ENCODE results near the gene MAP4K4.

MAP4K4 gene

DNA sequence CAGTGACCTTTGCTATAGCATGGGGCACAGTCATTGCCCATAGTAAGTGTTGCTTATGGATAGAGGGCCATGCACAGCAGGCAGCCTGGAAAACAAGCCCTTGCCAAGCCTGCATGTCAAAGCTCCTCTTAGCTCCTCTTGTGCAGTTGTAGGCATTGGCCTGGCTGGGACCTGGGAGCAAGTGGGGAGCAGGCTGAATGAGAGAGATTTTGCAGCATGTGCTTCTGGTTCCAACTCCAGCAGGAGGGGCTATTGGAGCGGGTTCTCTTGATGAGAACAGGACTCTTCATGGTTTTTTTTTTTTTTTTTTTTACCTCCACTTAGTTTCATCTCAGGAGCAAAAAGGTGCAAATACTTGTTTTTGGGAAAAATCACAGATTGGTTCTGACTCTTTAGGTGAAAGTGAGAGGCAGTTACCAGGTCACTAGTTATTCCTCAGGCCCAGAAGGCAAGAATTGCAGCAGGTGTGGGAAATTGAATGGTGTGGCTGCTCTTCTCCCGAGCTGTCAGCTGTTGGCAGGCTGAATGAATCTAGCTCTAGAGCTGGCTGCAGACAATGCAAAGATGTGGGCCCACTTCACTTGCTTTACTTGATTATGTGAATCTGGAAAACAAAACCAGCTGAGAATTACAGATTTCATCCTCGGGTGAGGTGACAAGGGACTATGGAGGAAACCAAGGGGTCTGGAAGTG lies 95.9 kb downstream of the MAP4K4 start:
- Histone ChIP-seq H3K9ac (ENCODE audit: low read depth, low read length) (no peak overlapping the region), H3K4me1 (ENCODE audit: insufficient read depth, low read length) (no peaks in the 10 kb centered on the region; the same call in 1 of the 2 replicates), H3K27ac (ENCODE audit: low read length) (no peak overlapping the region), H3K4me3 (ENCODE audit: low read depth in 1 of 2, low read length in 2 of 2) (no peak overlapping the region), H3K36me3 (ENCODE audit: insufficient read depth, low read length) (peaks cover 24% of the 10 kb centered on the region), H2AFZ (ENCODE audit: low read depth, low read length) (no peak overlapping the region), H3K79me2 (ENCODE audit: insufficient read depth, low read length) (peaks cover 97% of the 10 kb centered on the region), H3K27me3 (ENCODE audit: insufficient read depth, low read length, poor library complexity) (no peaks in the 10 kb centered on the region), H3K9me3 (ENCODE audit: insufficient read depth, low read length, severe bottlenecking) (no peaks in the 10 kb centered on the region), H3K4me2 (ENCODE audit: insufficient read depth, low read length) (no peak overlapping the region), H4K20me1 (ENCODE audit: insufficient read depth, low read length) (peaks cover 62% of the 10 kb centered on the region)
- peak; percentile 33; the same call in 1 of the 3 replicates for ATAC-seq (ENCODE audit: insufficient read depth, low read depth)
- DNase-seq = no peak
- TF ChIP-seq, protein P1, sequence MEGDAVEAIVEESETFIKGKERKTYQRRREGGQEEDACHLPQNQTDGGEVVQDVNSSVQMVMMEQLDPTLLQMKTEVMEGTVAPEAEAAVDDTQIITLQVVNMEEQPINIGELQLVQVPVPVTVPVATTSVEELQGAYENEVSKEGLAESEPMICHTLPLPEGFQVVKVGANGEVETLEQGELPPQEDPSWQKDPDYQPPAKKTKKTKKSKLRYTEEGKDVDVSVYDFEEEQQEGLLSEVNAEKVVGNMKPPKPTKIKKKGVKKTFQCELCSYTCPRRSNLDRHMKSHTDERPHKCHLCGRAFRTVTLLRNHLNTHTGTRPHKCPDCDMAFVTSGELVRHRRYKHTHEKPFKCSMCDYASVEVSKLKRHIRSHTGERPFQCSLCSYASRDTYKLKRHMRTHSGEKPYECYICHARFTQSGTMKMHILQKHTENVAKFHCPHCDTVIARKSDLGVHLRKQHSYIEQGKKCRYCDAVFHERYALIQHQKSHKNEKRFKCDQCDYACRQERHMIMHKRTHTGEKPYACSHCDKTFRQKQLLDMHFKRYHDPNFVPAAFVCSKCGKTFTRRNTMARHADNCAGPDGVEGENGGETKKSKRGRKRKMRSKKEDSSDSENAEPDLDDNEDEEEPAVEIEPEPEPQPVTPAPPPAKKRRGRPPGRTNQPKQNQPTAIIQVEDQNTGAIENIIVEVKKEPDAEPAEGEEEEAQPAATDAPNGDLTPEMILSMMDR (IDR thresholded peaks at IDR 0.05; ENCODE audit: borderline replicate concordance, extremely low read depth, low read length, poor library complexity, severe bottlenecking) = peak; percentile 19
- no peak for TF ChIP-seq EZH2 (IDR thresholded peaks at IDR 0.05; ENCODE audit: borderline replicate concordance, low read depth, low read length, severe bottlenecking)

DNA sequence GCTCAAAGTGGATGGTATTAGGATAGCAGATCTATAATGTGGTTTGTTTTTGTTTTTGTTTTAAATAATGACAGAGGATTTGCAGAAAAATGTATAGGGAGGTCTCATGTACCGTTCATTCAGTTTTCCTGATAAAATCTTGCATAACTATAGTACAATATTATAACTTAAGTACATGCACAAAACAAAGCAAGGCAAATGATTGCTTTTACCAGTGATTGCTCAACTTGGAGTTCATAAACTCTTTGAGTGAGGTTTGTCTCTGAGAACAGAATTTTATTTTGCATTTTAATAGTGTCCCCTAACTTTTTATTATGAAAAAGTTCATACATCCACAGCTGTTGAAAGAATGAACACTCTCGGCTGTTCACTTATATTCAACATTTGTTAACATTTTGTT lies 96.6 kb downstream of the MAP4K4 start:
- no peak overlapping the region for H3K4me3 ChIP-seq (ENCODE audit: low read depth in 1 of 2, low read length in 2 of 2)
- H3K4me1 ChIP-seq (ENCODE audit: insufficient read depth, low read length) = no peaks in the 10 kb centered on the region; the same call in 1 of the 2 replicates
- ATAC-seq (ENCODE audit: insufficient read depth, low read depth) = no peak
- peaks cover 24% of the 10 kb centered on the region for H3K36me3 ChIP-seq (ENCODE audit: insufficient read depth, low read length)
- DNase-seq = no peak
- no peak overlapping the region for H3K4me2 ChIP-seq (ENCODE audit: insufficient read depth, low read length)
- H3K9ac ChIP-seq (ENCODE audit: low read depth, low read length) = no peak overlapping the region
- no peak for TF ChIP-seq EZH2 (IDR thresholded peaks at IDR 0.05; ENCODE audit: borderline replicate concordance, low read depth, low read length, severe bottlenecking)
- TF ChIP-seq, protein P1 (IDR thresholded peaks at IDR 0.05; ENCODE audit: borderline replicate concordance, extremely low read depth, low read length, poor library complexity, severe bottlenecking) = no peak
- no peak overlapping the region for H2AFZ ChIP-seq (ENCODE audit: low read depth, low read length)
- H3K27ac ChIP-seq (ENCODE audit: low read length) = no peak overlapping the region
- H3K79me2 ChIP-seq (ENCODE audit: insufficient read depth, low read length) = peaks cover 97% of the 10 kb centered on the region
- peaks cover 55% of the 10 kb centered on the region for H4K20me1 ChIP-seq (ENCODE audit: insufficient read depth, low read length)
- H3K9me3 ChIP-seq (ENCODE audit: insufficient read depth, low read length, severe bottlenecking) = no peaks in the 10 kb centered on the region
- H3K27me3 ChIP-seq (ENCODE audit: insufficient read depth, low read length, poor library complexity) = no peaks in the 10 kb centered on the region

DNA sequence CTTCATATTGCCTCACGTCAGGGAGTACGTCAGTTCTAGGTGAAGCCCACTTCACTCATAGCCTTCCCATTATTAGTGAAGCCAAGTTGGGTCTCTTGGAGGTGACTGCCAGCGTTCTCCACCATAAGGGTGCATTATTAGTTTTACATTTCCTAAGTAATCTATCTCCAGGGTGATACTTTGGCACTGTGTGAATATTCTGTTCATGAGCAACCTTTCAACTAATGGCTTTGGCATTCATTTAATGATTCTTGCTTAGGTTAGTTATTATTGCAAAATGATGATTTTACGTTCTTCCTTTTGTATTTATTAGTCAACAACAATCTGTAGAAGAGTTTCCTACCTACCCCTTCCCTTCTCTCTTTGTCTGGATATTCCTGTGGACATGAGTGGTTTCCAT lies 97.5 kb downstream of the MAP4K4 start:
- Histone ChIP-seq H3K9me3 (ENCODE audit: insufficient read depth, low read length, severe bottlenecking) (no peaks in the 10 kb centered on the region), H4K20me1 (ENCODE audit: insufficient read depth, low read length) (peaks cover 55% of the 10 kb centered on the region), H3K79me2 (ENCODE audit: insufficient read depth, low read length) (peaks cover 97% of the 10 kb centered on the region), H3K4me2 (ENCODE audit: insufficient read depth, low read length) (no peak overlapping the region), H3K27me3 (ENCODE audit: insufficient read depth, low read length, poor library complexity) (no peaks in the 10 kb centered on the region), H2AFZ (ENCODE audit: low read depth, low read length) (no peak overlapping the region), H3K4me3 (ENCODE audit: low read depth in 1 of 2, low read length in 2 of 2) (no peak overlapping the region), H3K4me1 (ENCODE audit: insufficient read depth, low read length) (no peaks in the 10 kb centered on the region; the same call in 1 of the 2 replicates), H3K27ac (ENCODE audit: low read length) (no peak overlapping the region), H3K9ac (ENCODE audit: low read depth, low read length) (no peak overlapping the region), H3K36me3 (ENCODE audit: insufficient read depth, low read length) (peaks cover 24% of the 10 kb centered on the region)
- no peak for DNase-seq
- TF ChIP-seq, protein P1 (IDR thresholded peaks at IDR 0.05; ENCODE audit: borderline replicate concordance, extremely low read depth, low read length, poor library complexity, severe bottlenecking) = no peak
- TF ChIP-seq EZH2 (IDR thresholded peaks at IDR 0.05; ENCODE audit: borderline replicate concordance, low read depth, low read length, severe bottlenecking) = no peak
- no peak for ATAC-seq (ENCODE audit: insufficient read depth, low read depth)

All from DND-41 (cell line).